ENCODE data around the gene DTHD1. TPM values are rescaled to one million over a fixed set of nuclear protein-coding genes. Genes with fewer than 3 reads are reported as not detected.

DTHD1 gene
- total RNA-seq, 1 experiment from 2014 or later = not detected

DNA sequence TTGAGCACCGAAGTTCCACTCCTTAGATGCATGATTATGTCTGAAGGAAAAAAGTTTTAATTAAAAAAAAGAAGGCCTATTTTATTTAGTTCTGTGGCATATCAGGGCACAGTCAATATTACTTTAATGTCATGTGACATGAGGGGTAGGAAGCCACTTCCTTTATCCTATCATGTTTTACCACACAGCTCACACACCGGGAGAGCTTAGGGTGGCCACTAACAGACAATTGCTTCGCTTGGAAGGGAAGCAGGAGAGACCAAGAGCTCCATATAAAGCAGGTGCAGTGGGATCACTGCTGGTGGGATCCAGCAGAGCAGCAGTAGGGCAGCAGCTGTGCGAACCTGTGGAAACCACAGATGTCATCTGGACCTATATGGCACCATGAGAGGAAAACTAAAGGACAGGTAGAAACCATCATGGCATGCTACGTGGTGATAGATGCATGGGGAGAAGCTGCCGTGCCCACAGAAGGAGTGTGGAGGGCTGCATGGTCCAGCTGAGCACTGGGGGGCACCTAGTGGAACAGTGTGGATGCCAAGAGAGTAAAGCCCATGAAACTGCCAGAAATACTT lies 52.0 kb downstream of the DTHD1 start (continued):
- TF ChIP-seq, protein P1, sequence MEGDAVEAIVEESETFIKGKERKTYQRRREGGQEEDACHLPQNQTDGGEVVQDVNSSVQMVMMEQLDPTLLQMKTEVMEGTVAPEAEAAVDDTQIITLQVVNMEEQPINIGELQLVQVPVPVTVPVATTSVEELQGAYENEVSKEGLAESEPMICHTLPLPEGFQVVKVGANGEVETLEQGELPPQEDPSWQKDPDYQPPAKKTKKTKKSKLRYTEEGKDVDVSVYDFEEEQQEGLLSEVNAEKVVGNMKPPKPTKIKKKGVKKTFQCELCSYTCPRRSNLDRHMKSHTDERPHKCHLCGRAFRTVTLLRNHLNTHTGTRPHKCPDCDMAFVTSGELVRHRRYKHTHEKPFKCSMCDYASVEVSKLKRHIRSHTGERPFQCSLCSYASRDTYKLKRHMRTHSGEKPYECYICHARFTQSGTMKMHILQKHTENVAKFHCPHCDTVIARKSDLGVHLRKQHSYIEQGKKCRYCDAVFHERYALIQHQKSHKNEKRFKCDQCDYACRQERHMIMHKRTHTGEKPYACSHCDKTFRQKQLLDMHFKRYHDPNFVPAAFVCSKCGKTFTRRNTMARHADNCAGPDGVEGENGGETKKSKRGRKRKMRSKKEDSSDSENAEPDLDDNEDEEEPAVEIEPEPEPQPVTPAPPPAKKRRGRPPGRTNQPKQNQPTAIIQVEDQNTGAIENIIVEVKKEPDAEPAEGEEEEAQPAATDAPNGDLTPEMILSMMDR (IDR thresholded peaks at IDR 0.05 in 2 of 3, conservative IDR thresholded peaks at IDR 0.05 in 1 of 3; ENCODE audit: borderline replicate concordance in 1 of 3, insufficient read depth in 1 of 3, low read depth in 2 of 3, low read length in 2 of 3) = no peak
- TF ChIP-seq SP1 (IDR thresholded peaks at IDR 0.05; ENCODE audit: low read depth) = no peak
- TF ChIP-seq TCF7L2 (IDR thresholded peaks at IDR 0.05; ENCODE audit: borderline replicate concordance, extremely low read depth, insufficient read depth, insufficient read length) = no peak
- TF ChIP-seq YY1 (IDR thresholded peaks at IDR 0.05; ENCODE audit: extremely low read depth, insufficient replicate concordance, low read depth, low read length) = no peak
- TF ChIP-seq CBX3 (IDR thresholded peaks at IDR 0.05; ENCODE audit: low read depth) = no peak

DNA sequence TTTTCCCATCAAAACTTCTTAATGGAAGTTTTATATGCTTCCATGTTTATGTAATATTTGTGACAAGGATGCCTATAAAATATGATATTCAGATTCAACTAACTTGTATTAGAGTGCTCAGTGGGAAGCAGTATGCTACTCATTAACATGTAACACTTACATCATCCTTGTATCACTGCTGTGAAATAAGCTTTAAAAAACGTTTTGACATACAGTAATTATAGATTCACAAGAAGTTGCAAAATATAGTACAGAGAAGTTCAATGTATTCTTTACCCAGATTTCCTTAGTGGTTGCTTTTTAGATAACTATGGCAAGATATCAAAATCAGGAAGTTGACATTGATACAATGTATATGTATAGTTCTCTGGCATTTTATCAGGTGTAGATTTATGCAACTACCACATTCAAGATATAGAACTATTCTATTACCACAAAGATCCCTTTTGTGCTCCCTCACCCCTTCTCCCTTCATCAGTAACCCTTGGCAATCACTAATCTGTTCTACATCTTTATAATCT lies 56.3 kb downstream of the DTHD1 start:
- H3K79me2 ChIP-seq (ENCODE audit: insufficient read depth, low read length) = no peaks in the 10 kb centered on the region
- no peak overlapping the region for H3K4me2 ChIP-seq (ENCODE audit: low read length)
- TF ChIP-seq ZFX (IDR thresholded peaks at IDR 0.05) (no peak), FOSL1 (IDR thresholded peaks at IDR 0.05; ENCODE audit: low read depth) (no peak), SIN3A (IDR thresholded peaks at IDR 0.05; ENCODE audit: low read depth) (no peak), CBX3 (IDR thresholded peaks at IDR 0.05; ENCODE audit: low read depth) (no peak), ELF1 (IDR thresholded peaks at IDR 0.05; ENCODE audit: borderline replicate concordance, low read depth) (no peak), POLR2AphosphoS5 (IDR thresholded peaks at IDR 0.05; ENCODE audit: low read depth, low read length) (no peak), RAD21 (IDR thresholded peaks at IDR 0.05; ENCODE audit: low read depth) (no peak)
- TF ChIP-seq, protein P2, sequence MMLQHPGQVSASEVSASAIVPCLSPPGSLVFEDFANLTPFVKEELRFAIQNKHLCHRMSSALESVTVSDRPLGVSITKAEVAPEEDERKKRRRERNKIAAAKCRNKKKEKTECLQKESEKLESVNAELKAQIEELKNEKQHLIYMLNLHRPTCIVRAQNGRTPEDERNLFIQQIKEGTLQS (IDR thresholded peaks at IDR 0.05) = no peak
- TF ChIP-seq, protein P3, sequence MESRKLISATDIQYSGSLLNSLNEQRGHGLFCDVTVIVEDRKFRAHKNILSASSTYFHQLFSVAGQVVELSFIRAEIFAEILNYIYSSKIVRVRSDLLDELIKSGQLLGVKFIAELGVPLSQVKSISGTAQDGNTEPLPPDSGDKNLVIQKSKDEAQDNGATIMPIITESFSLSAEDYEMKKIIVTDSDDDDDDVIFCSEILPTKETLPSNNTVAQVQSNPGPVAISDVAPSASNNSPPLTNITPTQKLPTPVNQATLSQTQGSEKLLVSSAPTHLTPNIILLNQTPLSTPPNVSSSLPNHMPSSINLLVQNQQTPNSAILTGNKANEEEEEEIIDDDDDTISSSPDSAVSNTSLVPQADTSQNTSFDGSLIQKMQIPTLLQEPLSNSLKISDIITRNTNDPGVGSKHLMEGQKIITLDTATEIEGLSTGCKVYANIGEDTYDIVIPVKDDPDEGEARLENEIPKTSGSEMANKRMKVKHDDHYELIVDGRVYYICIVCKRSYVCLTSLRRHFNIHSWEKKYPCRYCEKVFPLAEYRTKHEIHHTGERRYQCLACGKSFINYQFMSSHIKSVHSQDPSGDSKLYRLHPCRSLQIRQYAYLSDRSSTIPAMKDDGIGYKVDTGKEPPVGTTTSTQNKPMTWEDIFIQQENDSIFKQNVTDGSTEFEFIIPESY (IDR thresholded peaks at IDR 0.05; ENCODE audit: extremely low read depth, insufficient replicate concordance, low read length) = no peak
- RAD21 ChIA-PET (ENCODE audit: low non-redundant PET in 1 of 2, low total read pairs in 2 of 2, uncharacterized antibody in 2 of 2, unreplicated experiment in 2 of 2) = no interaction called here
- no peak overlapping the region for H3K4me3 ChIP-seq (replicated peaks in 1 of 2; ENCODE audit: low read depth in 1 of 2, low read length in 2 of 2)
- CTCF ChIA-PET = no interaction called here
- no peak overlapping the region for H2AFZ ChIP-seq (ENCODE audit: low read depth, low read length, poor library complexity, severe bottlenecking)
- ATAC-seq (no peak), DNase-seq (ENCODE audit: low read depth, low spot score) (no peak)
- H3K9me2 ChIP-seq (ENCODE audit: insufficient read depth) = no peaks in the 10 kb centered on the region
- no peak overlapping the region for H3K9ac ChIP-seq (ENCODE audit: low read length)
- H4K20me1 ChIP-seq (ENCODE audit: insufficient read depth) = no peaks in the 10 kb centered on the region
- no peaks in the 10 kb centered on the region for H3K36me3 ChIP-seq (ENCODE audit: control insufficient read depth in 1 of 2, insufficient read depth in 2 of 2, low read length in 2 of 2)
- intact Hi-C loops (cut with micrococcal nuclease) = no loop called here
- BruUV-seq (replicated peaks) = no TSS peak
- no peak overlapping the region for H3K27ac ChIP-seq (ENCODE audit: low read depth, low read length)
- POLR2A ChIA-PET = no interaction called here
- no peaks in the 10 kb centered on the region for H3K9me3 ChIP-seq (ENCODE audit: control insufficient read depth in 1 of 2, insufficient read depth in 1 of 2, low read depth in 1 of 2, low read length in 2 of 2)
- H3K27me3 ChIP-seq (ENCODE audit: insufficient read depth, low read length) = no peaks in the 10 kb centered on the region
- H3K4me1 ChIP-seq (ENCODE audit: control insufficient read depth in 1 of 2, insufficient read depth in 2 of 2, low read length in 2 of 2) = no peaks in the 10 kb centered on the region

Measured in HCT116 (cell line).